ENCODE measurements around the gene MTMR10.

- TF ChIP-seq, protein P1, sequence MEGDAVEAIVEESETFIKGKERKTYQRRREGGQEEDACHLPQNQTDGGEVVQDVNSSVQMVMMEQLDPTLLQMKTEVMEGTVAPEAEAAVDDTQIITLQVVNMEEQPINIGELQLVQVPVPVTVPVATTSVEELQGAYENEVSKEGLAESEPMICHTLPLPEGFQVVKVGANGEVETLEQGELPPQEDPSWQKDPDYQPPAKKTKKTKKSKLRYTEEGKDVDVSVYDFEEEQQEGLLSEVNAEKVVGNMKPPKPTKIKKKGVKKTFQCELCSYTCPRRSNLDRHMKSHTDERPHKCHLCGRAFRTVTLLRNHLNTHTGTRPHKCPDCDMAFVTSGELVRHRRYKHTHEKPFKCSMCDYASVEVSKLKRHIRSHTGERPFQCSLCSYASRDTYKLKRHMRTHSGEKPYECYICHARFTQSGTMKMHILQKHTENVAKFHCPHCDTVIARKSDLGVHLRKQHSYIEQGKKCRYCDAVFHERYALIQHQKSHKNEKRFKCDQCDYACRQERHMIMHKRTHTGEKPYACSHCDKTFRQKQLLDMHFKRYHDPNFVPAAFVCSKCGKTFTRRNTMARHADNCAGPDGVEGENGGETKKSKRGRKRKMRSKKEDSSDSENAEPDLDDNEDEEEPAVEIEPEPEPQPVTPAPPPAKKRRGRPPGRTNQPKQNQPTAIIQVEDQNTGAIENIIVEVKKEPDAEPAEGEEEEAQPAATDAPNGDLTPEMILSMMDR (conservative IDR thresholded peaks at IDR 0.05): no peak
- TF ChIP-seq ZFX (IDR thresholded peaks at IDR 0.05): no peak
These were observed 42.7 kb upstream of the MTMR10 start for GRCh38 chr15:31034152-31034551.
